Right hindlimb (tissue), 1 donor: Measurements from ENCODE around the gene CALY.

Source experiments
- DNase-seq: peaks from one replicate; pipeline ENCODE4 v3.0.0-alpha.2; 2018

Gene CALY

DNA sequence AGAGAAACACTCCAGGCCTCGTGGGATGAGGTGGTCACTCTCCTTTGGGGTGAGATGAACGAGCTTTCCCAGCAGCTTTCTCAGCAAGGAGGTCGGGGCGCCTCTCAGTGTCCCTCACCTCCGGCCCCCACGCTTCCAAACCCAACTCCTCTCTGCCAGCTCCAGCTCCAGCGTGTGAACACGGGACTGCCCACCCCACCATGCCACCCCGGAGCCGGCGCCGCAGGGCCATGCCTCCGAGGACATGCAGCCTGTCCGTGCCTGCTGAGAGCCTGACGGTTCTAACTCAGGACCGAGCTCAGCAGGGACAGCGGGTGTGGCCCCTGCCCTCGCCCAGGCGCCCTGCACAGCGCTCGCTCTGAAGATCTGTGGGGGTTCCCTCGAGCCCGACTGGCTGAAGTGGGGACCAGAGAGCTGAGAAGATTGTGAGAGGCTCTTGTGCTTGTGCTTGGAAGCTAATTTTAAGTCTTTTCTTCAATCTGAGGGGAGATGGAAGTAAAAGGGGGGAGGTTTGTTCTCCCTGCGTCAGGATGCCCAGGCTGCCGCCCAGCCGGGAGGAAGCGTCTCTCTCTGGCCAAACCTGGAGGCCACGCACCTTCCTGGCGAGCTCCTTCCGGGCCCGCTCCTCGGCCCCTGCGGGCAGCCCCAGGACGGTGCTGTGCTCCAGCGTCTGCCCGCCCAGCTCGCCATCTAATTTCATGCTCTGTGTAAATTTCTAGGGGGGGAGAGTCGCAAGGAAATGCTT lies 54.9 kb downstream of the CALY start:
- no peak for DNase-seq

DNA sequence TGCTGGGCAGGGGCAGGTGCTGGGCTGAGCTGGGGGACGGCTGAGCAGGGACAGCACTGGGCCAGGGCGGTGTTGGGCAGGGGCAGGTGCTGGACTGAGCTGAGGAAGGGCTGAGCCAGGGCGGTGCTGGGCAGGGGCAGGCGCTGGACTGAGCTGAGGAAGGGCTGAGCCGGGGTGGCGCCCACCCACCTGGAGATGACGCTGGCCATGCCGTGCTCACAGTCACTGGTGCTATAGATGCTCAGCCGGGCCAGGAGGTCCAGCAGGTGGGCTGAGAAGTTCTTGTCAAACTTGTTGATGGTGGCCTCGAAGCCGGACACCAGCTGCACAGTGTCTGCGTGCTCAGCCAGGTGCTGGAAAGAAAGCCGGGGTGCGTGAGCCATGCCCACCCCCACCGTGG lies 55.6 kb downstream of the CALY start:
- DNase-seq: no peak

DNA sequence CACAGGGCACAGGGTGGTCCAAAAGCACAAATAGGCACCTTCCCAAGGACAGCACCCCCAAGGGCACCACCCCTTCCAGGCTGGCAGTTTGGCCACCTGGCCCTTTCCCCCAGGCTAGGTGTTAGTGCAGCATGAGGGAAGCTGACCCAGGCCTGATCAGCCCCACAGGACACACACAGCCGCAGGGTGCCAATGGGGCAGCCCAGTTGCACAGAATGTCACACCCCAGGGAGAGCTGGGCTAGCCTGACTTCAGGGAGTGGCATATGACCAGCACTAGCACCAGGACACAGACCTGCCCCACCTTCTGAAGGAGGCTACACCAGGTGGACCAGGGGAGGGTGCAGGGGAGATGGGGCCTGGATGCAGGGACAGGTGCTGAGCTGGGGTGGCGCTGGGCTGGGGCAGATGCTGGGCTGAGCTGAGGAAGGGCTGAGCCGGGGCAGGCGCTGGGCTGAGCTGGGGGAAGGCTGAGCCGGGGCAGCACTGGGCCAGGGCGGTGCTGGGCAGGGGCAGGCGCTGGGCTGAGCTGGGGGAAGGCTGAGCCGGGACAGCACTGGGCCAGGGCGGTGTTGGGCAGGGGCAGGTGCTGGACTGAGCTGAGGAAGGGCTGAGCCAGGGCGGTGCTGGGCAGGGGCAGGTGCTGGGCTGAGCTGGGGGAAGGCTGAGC lies 56.2 kb downstream of the CALY start:
- DNase-seq: no peak

DNA sequence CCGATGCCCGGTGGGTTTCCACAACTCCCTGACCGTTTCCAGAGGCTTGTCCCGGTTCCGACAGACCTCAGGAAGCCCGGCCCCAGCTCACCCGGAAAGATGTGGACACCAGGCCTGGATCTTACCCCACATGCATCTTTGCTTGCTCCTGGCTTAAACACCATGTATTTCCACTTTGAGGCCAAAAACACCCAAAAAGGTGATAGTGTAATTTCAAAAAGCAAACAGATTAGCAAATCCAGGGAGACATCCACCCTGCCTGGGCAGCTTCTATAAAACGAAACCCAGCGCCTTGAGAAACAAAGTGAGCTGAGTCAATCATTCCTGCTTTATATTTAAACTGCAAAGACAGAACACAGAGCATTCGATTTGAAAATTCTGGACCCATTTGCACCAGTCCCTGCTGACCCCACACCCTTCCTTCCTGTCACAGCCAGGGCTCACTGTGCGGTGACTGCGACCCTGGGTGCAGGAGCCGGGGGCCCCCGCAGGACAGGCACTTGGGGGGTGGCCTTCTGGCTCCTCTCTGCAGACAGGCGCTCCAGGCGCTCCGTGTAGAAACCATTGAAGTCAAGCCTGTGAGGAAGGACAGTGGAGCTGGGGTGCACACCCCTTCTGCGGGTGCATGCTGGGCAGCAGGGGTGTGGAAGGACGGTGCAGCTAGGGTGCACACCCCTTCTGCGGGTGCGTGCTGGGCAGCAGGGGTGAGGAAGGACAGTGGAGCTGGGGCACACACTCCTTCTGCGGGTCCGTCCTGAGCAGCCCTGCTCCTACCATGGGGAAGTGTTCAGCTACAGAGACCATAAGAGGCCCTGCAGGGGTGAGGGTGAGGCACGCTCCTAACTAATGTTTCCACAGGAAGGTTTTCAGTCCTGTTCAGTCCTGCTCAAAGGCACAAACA lies 57.1 kb downstream of the CALY start:
- no peak for DNase-seq

DNA sequence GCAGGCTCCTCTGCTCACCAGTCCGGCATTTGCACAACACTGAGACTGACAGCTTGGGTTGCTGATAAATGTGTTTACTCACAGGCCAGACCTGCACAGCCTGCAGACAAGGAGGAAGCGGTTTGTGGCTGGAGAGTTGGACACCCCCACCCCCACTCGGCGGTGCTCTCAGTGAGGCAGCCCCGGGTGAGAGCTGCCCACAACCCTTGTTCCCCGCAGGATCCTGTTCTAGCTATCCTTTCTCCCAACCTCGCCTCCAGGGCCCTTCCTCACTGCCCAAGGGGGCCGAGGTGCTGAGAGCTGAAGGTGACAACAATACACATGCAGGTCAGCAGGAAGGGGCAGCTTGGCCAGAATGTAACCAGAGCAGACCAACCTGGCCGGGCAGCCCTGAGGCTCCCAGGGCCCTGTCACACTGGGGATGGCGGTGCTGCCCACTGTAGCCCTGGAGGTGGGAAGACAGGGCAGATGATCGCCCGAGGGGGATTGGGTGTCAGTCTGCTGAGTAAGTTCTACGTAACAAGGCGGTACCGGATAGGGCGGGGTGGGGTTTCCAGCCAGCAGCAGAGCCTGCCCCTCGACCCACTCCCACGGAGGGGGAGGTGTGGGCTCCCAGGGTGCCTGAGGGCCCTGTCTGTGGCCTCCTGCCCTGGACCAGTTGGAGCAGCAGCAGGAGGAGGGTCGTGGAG lies 58.0 kb downstream of the CALY start:
- DNase-seq: no peak

DNA sequence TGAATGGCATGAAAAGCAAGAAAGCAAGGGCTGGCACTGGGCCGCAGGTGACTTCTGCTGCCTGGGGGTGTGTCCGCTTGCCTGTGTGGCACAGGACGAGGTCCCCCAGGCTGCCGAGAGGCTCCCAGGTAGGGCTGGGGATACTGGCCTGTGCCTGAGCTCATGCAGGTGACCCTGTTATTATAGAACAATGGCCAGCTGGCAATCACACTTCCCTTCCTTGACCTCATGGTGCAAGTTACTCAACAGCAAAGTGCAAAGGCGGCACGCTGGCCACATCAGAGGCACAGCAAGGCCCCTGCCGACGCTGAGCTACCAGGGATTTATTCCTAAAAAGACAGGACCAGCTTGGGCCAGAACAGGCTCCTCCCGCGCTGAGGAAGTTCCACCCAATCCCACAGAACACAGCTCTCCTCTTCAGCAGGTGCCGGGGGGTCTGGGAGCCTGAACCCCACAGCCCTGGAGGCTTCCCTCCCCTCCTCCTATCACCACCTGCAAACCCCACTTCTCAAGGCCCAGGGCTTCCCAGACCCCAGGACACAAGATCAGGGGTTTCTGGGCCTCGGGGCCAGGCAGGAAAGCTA lies 58.6 kb downstream of the CALY start:
- no peak for DNase-seq

DNA sequence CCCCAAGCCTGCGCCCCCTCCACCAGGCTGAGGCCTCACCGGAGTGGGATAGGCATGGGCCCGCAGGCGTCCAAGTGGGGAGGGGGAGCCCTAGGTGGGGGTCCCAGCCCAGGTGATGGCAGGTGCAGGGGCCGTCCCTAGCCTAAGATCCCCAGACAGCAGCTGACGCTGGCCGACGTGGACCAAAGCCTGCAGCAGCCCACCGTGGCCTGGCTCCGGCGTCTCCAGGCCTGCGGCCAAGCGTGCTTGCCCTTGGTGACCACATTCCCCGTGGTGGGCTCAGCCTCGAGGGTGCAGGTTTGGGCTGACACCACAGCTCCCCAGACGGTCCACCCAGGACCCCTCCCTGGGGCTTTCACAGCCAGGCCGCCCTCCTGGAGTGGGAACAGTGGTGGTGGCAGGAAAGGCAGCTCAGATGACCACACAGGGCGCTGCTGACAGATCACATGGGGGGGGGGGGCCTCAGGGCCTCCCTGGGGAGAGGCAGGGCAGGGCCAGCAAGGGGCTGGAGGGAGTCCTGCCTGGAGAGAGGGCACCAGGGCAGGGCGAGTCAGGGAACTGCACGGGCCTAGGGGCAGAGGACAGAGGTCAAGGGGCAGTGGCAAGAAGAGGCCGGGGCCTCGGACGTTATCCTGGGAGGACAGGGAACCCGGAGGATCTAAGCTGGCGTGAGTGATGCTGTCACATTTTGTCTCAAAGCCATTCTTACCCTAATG lies 59.3 kb downstream of the CALY start:
- no peak for DNase-seq

DNA sequence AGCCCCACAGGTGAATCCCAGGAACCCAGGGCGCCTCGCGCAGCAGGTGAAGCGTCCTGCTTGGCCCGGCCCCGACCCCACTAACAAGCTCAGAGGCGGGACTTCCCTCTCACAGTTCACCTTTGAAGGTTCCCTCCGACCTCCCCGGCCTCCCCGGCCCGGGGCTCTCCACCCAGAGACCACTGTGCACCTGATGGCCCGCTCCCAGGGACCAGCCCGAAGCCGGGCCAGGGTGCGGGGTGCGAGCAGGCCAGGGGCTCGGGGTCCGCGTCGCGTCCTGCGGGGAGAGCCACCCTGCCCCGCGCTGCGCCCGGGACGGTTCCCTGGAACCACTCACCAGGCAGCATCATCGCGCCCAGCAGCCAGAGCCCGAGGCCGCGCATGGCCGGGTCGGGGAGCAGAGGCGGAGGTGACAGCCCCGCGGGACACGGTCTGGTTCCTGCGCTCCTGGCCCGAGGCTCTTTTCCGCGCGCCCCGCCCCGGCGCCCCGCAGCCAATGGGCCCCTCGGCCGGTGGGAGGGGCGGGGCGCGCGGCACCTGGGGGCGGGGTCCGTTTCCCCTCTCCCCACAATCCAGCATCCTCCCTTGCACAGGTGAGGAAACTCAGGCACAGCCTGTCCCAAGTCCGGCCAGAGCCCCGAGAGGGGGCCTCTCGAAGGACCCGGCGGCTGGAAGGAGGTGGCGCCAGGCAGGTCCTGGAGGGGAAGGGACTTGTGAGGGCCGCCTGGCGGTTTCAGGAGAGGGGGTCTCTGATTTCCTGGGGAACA lies 60.1 kb downstream of the CALY start, which contains the start of gene ADAM8:
ADAM8 (minus strand) TSS at position 434 of the 767 bp plus-strand sequence; CDS start at position 383, 51 bp downstream.
- DNase-seq: no peak

DNA sequence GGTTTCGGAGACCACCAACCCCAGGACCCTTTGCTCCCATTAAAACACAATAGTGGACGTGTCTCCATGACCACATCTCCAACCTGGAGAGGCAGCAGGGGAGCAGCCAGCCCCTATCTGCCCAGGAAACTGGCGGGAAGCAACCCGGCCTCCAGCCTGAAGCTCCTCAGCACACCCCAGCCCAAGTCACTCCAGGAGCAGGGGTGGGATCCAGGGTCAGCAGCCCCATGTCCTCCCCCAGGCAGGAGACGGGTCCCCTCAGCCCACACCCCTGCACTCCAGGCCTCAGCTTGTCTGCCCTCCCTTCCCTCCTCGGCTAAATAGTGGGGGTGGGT lies 60.6 kb downstream of the CALY start:
- DNase-seq: no peak

DNA sequence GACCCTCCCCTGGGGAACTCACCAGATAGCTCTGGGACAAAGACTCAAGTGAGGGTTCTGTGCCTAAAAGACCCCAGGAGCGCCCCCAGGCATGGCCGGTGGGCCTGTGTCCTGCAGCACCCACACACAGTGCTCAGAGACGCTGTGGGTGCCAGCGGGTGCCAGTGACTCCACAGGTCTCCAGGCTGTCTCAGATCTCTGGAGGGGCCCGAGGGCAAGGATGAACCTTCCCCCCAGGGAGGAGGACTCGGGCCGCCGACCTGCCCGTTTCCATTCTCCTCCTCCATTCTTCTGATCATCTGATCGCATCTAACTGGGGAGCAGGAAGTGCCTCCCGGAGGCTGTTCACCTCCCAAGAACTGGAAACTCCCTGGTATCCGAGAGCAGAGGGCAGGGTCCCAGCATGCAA lies 61.0 kb downstream of the CALY start:
- no peak for DNase-seq

DNA sequence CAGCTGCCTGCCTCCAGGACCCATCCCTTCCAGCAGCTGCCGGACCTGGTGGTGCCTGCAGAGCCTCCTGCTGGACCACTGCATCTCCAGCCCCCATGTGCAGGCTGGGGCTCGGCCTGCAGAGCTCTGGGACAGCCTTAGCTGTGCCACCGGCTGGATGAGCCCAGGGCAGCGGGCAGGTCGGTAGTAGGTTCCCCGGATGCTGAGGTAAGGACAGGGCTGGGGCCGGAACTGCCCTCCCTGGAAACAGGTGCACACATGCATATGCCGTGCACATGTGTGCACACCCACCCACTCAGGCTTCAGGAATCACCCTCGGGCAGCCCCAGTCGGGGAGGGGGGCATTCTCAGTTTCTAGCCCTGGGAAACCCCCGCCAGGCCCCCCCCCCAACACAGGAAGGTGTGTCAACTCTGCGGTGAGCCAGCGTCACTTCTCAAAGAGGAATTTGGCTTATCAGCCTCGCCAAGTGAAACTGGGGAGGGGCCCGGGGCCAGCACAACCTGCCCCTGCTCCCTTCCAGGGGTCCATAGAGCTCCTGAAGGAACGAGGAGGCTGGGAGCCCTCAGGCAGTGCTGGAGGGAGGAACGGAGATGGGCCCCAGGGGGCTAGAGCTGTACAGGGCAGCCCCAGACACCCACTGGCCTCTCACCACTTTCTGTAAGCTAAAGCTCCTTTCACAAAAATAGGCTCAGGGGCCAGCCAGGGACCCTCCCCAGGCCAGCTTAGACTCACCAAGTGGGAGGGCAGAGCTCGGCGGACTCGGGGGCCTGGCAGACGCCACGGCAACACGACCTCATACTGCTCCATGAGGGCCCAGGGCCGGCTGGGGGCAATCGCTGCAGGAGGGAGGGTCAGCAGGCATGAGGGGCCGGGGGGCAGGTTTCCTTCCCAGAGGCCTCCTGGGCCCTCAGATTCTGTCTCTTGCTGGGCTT lies 61.7 kb downstream of the CALY start:
- DNase-seq: no peak
